ENCODE measurements around the gene STK38L.

DNA sequence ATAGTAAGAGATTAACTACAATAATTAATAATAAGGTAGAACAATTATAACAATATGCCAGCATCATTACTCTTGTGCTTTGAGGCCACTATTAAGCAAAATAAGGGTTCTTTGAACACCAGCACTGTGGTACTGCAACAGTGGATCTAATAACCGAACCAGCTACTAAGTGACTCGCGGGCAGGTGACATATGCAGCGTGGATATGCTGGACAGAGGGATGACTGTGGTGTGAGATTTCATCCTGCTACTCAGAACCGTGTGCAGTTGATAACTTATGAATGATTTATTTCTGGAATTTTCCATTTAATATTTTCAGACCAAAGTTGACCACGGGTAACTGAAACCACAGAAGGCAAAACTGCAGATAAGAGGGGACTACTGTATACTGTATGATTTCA, 123.0 kb downstream of the STK38L start:
- TF ChIP-seq, protein P1, sequence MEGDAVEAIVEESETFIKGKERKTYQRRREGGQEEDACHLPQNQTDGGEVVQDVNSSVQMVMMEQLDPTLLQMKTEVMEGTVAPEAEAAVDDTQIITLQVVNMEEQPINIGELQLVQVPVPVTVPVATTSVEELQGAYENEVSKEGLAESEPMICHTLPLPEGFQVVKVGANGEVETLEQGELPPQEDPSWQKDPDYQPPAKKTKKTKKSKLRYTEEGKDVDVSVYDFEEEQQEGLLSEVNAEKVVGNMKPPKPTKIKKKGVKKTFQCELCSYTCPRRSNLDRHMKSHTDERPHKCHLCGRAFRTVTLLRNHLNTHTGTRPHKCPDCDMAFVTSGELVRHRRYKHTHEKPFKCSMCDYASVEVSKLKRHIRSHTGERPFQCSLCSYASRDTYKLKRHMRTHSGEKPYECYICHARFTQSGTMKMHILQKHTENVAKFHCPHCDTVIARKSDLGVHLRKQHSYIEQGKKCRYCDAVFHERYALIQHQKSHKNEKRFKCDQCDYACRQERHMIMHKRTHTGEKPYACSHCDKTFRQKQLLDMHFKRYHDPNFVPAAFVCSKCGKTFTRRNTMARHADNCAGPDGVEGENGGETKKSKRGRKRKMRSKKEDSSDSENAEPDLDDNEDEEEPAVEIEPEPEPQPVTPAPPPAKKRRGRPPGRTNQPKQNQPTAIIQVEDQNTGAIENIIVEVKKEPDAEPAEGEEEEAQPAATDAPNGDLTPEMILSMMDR (optimal IDR thresholded peaks at IDR 0.05 in 1 of 3, IDR thresholded peaks at IDR 0.05 in 1 of 3, conservative IDR thresholded peaks at IDR 0.05 in 1 of 3; ENCODE audit: extremely low read depth in 1 of 3, insufficient read depth in 2 of 3, low read length in 3 of 3) = no peak
- TF ChIP-seq EZH2 (IDR thresholded peaks at IDR 0.05; ENCODE audit: low read length) = no peak
